CD4-positive, alpha-beta T cell treated with Interleukin-17A for 4 hours (primary cell): ENCODE results near the gene NKX6-2.
"Not testable (repeated sequence)": the region's sequence is repeated elsewhere in the genome, so short reads cannot be mapped to it uniquely, and the experiment has no call there.

ENCODE experiments used
- DNase-seq: peaks from one replicate; pipeline ENCODE4 v3.0.0-alpha.2; 2020; ENCODE audit warnings: mixed read lengths

NKX6-2 gene

GRCh38 chr10:132812520-132812919 is 26.6 kb upstream of the NKX6-2 start:
- no peak for DNase-seq

GRCh38 chr10:132811891-132812481 is 26.0 kb upstream of the NKX6-2 start:
- no peak for DNase-seq

GRCh38 chr10:132810807-132811700 is 25.1 kb upstream of the NKX6-2 start:
- no peak for DNase-seq

GRCh38 chr10:132810141-132810806 is 24.3 kb upstream of the NKX6-2 start:
- no peak for DNase-seq

- DNase-seq, result no peak
Measured at GRCh38 chr10:132809232-132810140, 23.5 kb upstream of the NKX6-2 start.

- no peak for DNase-seq
Measured at GRCh38 chr10:132808383-132809231, 22.7 kb upstream of the NKX6-2 start.

- DNase-seq, result no peak
Measured at GRCh38 chr10:132807621-132808049, 21.7 kb upstream of the NKX6-2 start.

- no peak for DNase-seq
Measured at GRCh38 chr10:132806561-132807003, 20.6 kb upstream of the NKX6-2 start.

GRCh38 chr10:132806110-132806509 is 20.2 kb upstream of the NKX6-2 start:
- DNase-seq, result no peak

GRCh38 chr10:132805599-132805998 is 19.7 kb upstream of the NKX6-2 start:
- no peak for DNase-seq

- DNase-seq, result no peak
Measured at GRCh38 chr10:132804785-132805426, 19.0 kb upstream of the NKX6-2 start.

GRCh38 chr10:132804287-132804686 is 18.3 kb upstream of the NKX6-2 start:
- DNase-seq, result no peak

- no peak for DNase-seq
Measured at GRCh38 chr10:132803416-132804210, 17.7 kb upstream of the NKX6-2 start.

- no peak for DNase-seq
Measured at GRCh38 chr10:132802694-132803320, 16.9 kb upstream of the NKX6-2 start.

GRCh38 chr10:132802048-132802447 is 16.1 kb upstream of the NKX6-2 start:
- DNase-seq, result no peak

GRCh38 chr10:132799865-132800264 is 13.9 kb upstream of the NKX6-2 start:
- no peak for DNase-seq

- no peak for DNase-seq
Measured at GRCh38 chr10:132798876-132799275, 12.9 kb upstream of the NKX6-2 start.

- no peak for DNase-seq
Measured at GRCh38 chr10:132798403-132798802, 12.5 kb upstream of the NKX6-2 start.

- not testable (repeated sequence) for DNase-seq
Measured at GRCh38 chr10:132797986-132798385, 12.0 kb upstream of the NKX6-2 start.

GRCh38 chr10:132796846-132797245 is 10.9 kb upstream of the NKX6-2 start:
- DNase-seq, result no peak
